SK-N-SH (cell line): Measurements from ENCODE around the gene SLC8A1.

ENCODE experiments used
- CHD2 ChIP-seq: fragments of 150-350 bp; IDR thresholded peaks from 2 replicates; pipeline ENCODE4 v1.6.1; 2018; ENCODE audit warnings: low read length; ENCODE audit not compliant: partially characterized antibody
- CTCF ChIP-seq: fragments of 200-600 bp; sonication (generic); IDR thresholded peaks from 2 replicates; pipeline ENCODE4 v1.6.1; 2017; ENCODE audit warnings: antibody characterized with exemption, mild to moderate bottlenecking, moderate library complexity
- EZH2phosphoT487 ChIP-seq: fragments of 200-600 bp; sonication (generic); IDR thresholded peaks from 2 replicates; pipeline ENCODE4 v1.6.1; 2017; ENCODE audit warnings: low read depth, mixed run types, mild to moderate bottlenecking, antibody characterized with exemption, moderate library complexity, borderline replicate concordance
- FOXM1 ChIP-seq: IDR thresholded peaks from 2 replicates; pipeline ENCODE4 v1.4.0; 2012; ENCODE audit warnings: low read depth, mild to moderate bottlenecking
- GATA2 ChIP-seq: sonication (generic); formaldehyde crosslinking; IDR thresholded peaks from 2 replicates; pipeline ENCODE4 v1.5.0; 2020; ENCODE audit warnings: mild to moderate bottlenecking, missing genetic modification reagents
- RAD21 ChIP-seq: IDR thresholded peaks from 2 replicates; pipeline ENCODE4 v1.6.1; 2012; ENCODE audit warnings: mild to moderate bottlenecking, low read length
- RCOR1 ChIP-seq: fragments of 150-350 bp; IDR thresholded peaks from 2 replicates; pipeline ENCODE4 v1.6.1; 2017; ENCODE audit warnings: antibody characterized with exemption, low read length
- SIN3A ChIP-seq: IDR thresholded peaks from 2 replicates; pipeline ENCODE4 v1.6.1; 2012; ENCODE audit warnings: low read depth, mild to moderate bottlenecking, low read length, moderate library complexity, borderline replicate concordance
- TAF1 ChIP-seq: IDR thresholded peaks from 2 replicates; pipeline ENCODE4 v1.6.1; 2012; ENCODE audit warnings: low read depth, mild to moderate bottlenecking, low read length, moderate library complexity, borderline replicate concordance
- TCF12 ChIP-seq: IDR thresholded peaks from 2 replicates; pipeline ENCODE4 v1.4.0; 2012
- USF2 ChIP-seq: fragments of 150-350 bp; IDR thresholded peaks from 2 replicates; pipeline ENCODE4 v1.6.1; 2017; ENCODE audit warnings: antibody characterized with exemption, low read length, low read depth, borderline replicate concordance
- YY1 ChIP-seq: IDR thresholded peaks from 2 replicates; pipeline ENCODE4 v1.4.0; 2012; ENCODE audit warnings: low read depth, mild to moderate bottlenecking
- ZBTB33 ChIP-seq: IDR thresholded peaks from 2 replicates; pipeline ENCODE4 v1.4.0; 2012; ENCODE audit warnings: low read depth, borderline replicate concordance

GRCh38 chr2:40325116-40325515 is 126.8 kb downstream of the SLC8A1 start:
- no peak for TF ChIP-seq USF2
- TF ChIP-seq FOXM1 = no peak
- no peak for TF ChIP-seq CTCF
- no peak for TF ChIP-seq TAF1
- no peak for TF ChIP-seq YY1
- no peak for TF ChIP-seq ZBTB33
- TF ChIP-seq RAD21 = no peak
- no peak for TF ChIP-seq RCOR1
- TF ChIP-seq TCF12 = no peak
- no peak for TF ChIP-seq EZH2phosphoT487
- TF ChIP-seq CHD2 = no peak
- no peak for TF ChIP-seq SIN3A
- TF ChIP-seq GATA2 = no peak
